ENCODE data around the gene NAB1.
A peak's percentile ranks its signal among the peaks of the same experiment; 100 is the strongest.
"Not testable (repeated sequence)": the region's sequence is repeated elsewhere in the genome, so short reads cannot be mapped to it uniquely, and the experiment has no call there.

NAB1 gene

GRCh38 chr2:190670182-190670946 is 21.5 kb downstream of the NAB1 start:
- DNase-seq (ENCODE audit: low read depth) = no peak

GRCh38 chr2:190674966-190675650 is 26.2 kb downstream of the NAB1 start:
- DNase-seq (ENCODE audit: low read depth) = no peak

GRCh38 chr2:190677255-190677654 is 28.4 kb downstream of the NAB1 start:
- DNase-seq (ENCODE audit: low read depth) = no peak

GRCh38 chr2:190678444-190679162 is 29.7 kb downstream of the NAB1 start:
- DNase-seq (ENCODE audit: low read depth) = no peak

- DNase-seq (ENCODE audit: low read depth) = no peak
These were observed 30.5 kb downstream of the NAB1 start for GRCh38 chr2:190679391-190679790.

DNA sequence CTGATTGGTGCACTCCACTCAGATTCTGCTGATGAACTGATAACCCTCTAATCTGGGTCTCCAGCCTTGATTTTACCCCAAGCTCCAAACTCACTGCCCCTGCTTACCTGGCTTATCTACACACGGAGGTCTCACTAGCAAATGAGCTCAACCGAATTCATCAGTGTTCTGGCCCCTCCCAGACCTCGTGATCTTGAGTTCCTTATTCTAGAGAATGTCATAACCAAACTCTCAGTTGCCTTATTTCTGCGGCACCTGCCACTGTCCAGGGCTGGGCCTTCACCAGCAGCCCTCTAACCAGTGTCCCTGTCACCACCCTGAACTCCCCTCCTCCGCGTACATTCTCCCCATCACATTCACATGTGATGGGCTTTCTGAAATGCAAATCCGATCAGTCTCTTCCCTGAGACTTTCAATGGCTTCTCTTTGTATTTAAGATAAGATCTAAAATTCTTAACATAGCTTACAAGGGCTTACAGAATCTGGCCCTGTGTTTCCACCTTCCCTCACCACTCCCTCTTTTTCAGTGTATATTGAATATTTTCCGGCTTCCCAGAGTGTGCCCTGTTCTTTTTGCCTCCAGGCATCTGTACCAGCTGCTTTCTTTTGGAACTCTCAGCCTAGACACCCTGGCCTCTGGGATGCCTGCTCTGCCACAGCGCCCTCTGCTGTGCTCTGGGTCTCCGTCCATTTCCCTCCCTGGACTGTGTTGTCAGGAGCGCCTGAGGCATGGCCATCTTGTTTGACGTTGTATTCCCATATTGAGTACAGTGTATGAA is 31.1 kb downstream of the NAB1 start:
- peak; percentile 33 for DNase-seq (ENCODE audit: low read depth)

DNA sequence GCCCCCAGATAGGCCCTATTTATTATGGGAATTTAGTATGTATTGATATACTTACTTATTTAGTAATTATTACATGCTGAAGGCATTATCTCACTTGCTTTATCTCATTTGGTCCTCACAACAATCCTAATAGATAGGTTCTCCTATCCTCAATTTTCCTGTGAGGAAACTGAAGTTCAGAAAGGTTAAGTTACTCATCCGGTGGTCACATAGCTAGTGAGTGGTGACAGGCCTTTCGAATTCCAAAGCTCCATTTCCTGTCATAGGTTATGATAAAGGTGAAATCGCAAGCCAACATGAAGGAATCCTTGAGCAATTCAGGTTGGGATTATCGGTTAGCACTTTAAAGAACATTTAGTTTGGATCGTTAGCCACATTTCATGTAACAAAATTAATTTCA is 33.3 kb downstream of the NAB1 start:
- no peak for DNase-seq (ENCODE audit: low read depth)

- no peak for DNase-seq (ENCODE audit: low read depth)
These were observed 34.9 kb downstream of the NAB1 start for GRCh38 chr2:190683802-190684201.

- DNase-seq (ENCODE audit: low read depth) = no peak
These were observed 36.0 kb downstream of the NAB1 start for GRCh38 chr2:190684931-190685330.

DNA sequence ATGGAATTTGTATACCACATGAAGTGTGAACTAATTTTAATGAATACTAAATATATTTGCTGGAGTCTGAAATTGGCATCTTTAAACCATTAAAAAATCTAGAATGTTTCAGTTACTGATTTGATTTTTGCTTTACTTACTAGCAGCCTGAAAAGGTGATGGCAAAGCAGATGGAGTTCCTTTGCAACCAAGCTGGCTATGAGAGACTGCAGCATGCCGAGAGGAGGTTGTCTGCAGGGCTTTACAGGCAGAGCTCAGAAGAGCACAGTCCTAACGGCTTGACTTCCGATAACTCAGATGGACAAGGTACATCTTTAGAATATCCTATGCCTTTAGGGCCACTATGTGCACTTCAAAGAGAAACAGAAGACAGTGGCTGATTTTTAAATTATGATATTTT is 36.5 kb downstream of the NAB1 start:
- no peak for DNase-seq (ENCODE audit: low read depth)

- DNase-seq (ENCODE audit: low read depth) = no peak
These were observed 44.8 kb downstream of the NAB1 start for GRCh38 chr2:190693533-190694232.

DNA sequence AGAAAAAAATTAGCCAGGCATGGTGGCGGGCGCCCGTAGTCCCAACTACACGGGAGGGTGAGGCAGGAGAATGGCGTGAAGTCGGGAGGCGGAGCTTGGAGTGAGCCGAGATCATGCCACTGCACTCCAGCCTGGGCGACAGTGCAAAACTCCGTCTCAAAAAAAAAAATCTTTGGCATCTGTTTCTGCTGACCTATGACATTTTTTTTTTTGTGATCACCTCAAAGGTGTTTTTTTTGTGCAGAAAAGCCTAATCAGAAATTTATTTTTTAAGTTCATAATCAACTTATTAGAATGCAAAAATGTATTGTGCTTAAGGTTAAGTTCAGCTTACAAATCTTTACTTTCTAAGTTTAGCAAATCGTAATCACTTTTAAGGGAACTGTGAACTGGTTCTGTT is 45.6 kb downstream of the NAB1 start:
- DNase-seq (ENCODE audit: low read depth) = no peak

GRCh38 chr2:190695739-190696138 is 46.9 kb downstream of the NAB1 start:
- DNase-seq (ENCODE audit: low read depth) = no peak

DNA sequence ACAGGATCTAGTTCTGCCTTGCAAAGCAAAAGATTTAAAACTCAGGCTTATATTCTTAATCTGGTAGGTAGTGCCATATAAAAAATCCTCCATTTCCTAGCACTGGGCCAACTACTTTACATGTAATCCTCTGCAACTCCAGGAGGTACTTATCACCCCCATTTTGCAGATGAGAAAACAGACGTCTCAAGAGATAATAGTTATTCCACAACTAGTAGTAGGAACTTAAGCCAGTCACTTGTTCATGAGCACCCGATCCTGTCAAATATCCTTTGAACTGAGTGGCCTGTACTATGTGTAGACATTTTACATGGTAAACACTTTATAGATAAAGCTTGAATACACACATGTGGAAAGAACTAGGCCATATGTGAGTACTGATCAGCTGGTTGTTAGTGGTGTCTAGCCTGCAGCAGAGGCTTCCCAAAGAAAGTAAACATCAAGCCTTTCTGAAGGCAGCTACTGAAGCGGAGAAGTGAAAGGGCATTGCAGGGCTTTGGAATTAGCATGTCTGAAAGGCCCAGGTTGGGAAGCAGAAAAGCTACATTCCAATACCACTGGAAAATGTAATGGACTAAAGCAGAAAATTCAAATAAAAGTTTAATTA is 48.0 kb downstream of the NAB1 start:
- DNase-seq (ENCODE audit: low read depth) = no peak

GRCh38 chr2:190697421-190697820 is 48.5 kb downstream of the NAB1 start:
- no peak for DNase-seq (ENCODE audit: low read depth)

DNA sequence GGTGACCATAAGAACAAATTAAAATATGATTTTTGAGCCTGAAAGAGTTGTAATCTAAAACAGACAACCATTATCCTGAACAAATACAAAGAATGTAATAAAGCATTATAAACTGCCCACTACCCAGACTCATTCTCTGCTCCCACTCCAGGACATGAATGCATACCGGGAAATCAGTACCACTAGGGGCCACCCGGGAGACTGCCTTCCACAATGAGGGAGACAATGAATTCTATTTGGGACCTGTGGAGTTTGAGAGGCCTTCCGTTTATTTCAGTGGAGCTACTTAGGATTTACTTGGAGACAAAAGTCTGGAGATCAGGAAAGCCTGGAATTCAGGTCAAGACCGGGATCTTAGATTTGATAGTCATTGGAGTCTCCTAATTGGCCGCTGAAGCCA is 50.0 kb downstream of the NAB1 start:
- no peak for DNase-seq (ENCODE audit: low read depth)

GRCh38 chr2:190701586-190701985 is 52.7 kb downstream of the NAB1 start:
- DNase-seq (ENCODE audit: low read depth) = no peak

GRCh38 chr2:190705280-190705679 is 56.4 kb downstream of the NAB1 start:
- no peak for DNase-seq (ENCODE audit: low read depth)

DNA sequence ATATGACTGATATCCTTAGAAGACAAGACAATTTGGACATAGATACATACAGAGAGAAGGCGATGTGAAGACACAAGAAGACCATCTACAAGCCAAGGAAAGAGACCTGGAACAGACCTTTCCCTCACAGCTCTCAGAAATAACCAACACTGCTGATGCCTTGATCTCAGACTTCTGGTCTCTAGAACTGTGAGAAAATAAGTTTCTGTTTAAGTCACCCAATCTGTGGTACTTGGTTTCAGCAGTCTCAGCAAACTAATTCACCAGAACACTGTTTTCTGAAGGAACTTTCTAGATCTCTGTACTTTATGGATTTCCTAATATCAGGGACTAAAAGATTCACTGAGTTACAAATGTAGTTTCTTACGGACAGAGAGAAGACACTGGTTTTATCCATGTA is 58.8 kb downstream of the NAB1 start:
- DNase-seq (ENCODE audit: low read depth) = no peak

DNA sequence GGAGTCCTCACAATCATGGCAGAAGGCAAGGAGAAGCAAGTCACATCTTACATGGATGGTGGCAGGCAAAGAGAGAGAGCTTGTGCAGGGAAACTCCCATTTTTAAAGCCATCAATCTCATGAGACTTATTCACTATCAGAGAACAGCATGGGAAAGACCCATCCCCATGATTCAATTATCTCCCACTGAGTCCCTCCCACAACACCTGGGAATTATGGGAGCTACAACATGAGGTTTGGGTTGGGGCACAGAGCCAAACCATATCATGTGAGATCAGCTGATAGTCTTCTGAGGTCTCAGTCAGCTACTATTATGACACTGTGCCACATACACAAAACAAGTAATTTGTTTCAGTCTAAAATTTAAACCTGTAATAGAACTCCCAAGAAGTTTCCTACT is 59.8 kb downstream of the NAB1 start:
- not testable (repeated sequence) for DNase-seq (ENCODE audit: low read depth)

GRCh38 chr2:190711069-190711468 is 62.2 kb downstream of the NAB1 start:
- DNase-seq (ENCODE audit: low read depth) = no peak
